B cell (primary cell): ENCODE measurements around the gene PML. TPM values are rescaled to one million over a fixed set of nuclear protein-coding genes. Genes with fewer than 3 reads are reported as not detected.

ENCODE experiments used
- ATAC-seq: fragments of 200-7000 bp; cut with Tn5 transposase; one replicate; pipeline ENCODE4 v1.10.0; 2021; ENCODE audit warnings: low read depth, mild to moderate bottlenecking, moderate number of reproducible peaks, moderate library complexity
- CTCF ChIA-PET: fragments of 350-600 bp; sonication (Branson Sonifier 250); formaldehyde crosslinking; loops from one replicate; lab custom pipeline; 2021; ENCODE audit warnings: antibody characterized with exemption, inconsistent platforms; lab: Charles Lee
- POLR2A ChIA-PET: fragments of 350-600 bp; sonication (Branson Sonifier 250); formaldehyde crosslinking; loops from one replicate; lab custom pipeline; 2021; ENCODE audit warnings: antibody characterized with exemption; lab: Charles Lee
- DNase-seq: peaks from one replicate; pipeline ENCODE4 v3.0.0; 2013
- H2AFZ ChIP-seq: 2 replicates; pipeline ENCODE4 v1.6.1; 2012; ENCODE audit warnings: mild to moderate bottlenecking, low read depth, low read length; ENCODE audit not compliant: insufficient read depth, poor library complexity, severe bottlenecking
- H3K27ac ChIP-seq, 2 donors: 1 replicate in 1 of 2; 2 replicates in 1 of 2; pipeline ENCODE4 v1.5.1; 2012 to 2013; ENCODE audit warnings: low read length in 2 of 2, mild to moderate bottlenecking in 2 of 2, moderate library complexity in 1 of 2
- H3K27me3 ChIP-seq, 4 experiments: fragments of 200-600 bp in 1 of 4; sonication (generic) in 1 of 4; replicated peaks in 1 of 4; 1 replicate in 2 of 4; 2 replicates in 2 of 4; pipeline versions ENCODE4 v1.6.1 to v1.7.0; 2013 to 2016; ENCODE audit warnings: low read length in 3 of 4, mild to moderate bottlenecking in 2 of 4, mixed read lengths in 1 of 4, moderate library complexity in 1 of 4; ENCODE audit not compliant: insufficient read depth in 4 of 4, control insufficient read depth in 3 of 4; ENCODE audit errors: control extremely low read depth in 1 of 4
- H3K36me3 ChIP-seq, 2 experiments: replicated peaks in 1 of 2; 1 replicate in 1 of 2; 2 replicates in 1 of 2; pipeline versions ENCODE4 v1.6.1 to v1.7.1; 2013; ENCODE audit warnings: low read length in 1 of 2; ENCODE audit not compliant: insufficient read depth in 2 of 2, control insufficient read depth in 1 of 2; ENCODE audit errors: control extremely low read depth in 1 of 2, extremely low read depth in 1 of 2
- H3K4me1 ChIP-seq, 2 donors: fragments of 200-600 bp in 1 of 2; sonication (generic) in 1 of 2; 1 replicate in 1 of 2; 2 replicates in 1 of 2; pipeline versions ENCODE4 v1.5.1 to v1.6.1; 2013 to 2017; ENCODE audit warnings: low read length in 2 of 2; ENCODE audit not compliant: control insufficient read depth in 2 of 2, insufficient read depth in 2 of 2
- H3K4me2 ChIP-seq: replicated peaks from 2 replicates; pipeline ENCODE3; 2012; ENCODE audit warnings: mild to moderate bottlenecking, low read depth, low read length; ENCODE audit not compliant: poor library complexity, severe bottlenecking
- H3K4me3 ChIP-seq, 5 experiments: fragments of 200-600 bp in 1 of 5; sonication (generic) in 1 of 5; 1 replicate in 3 of 5; 2 replicates in 2 of 5; pipeline versions ENCODE4 v1.5.1 to v1.7.0; 2011 to 2016; ENCODE audit warnings: low read length in 4 of 5, mild to moderate bottlenecking in 4 of 5, low read depth in 2 of 5, control low read depth in 1 of 5, moderate library complexity in 1 of 5; ENCODE audit not compliant: insufficient read depth in 1 of 5; ENCODE audit errors: control extremely low read depth in 1 of 5, extremely low read depth in 1 of 5
- H3K79me2 ChIP-seq: fragments of 200-600 bp; sonication (generic); one replicate; pipeline ENCODE4 v1.6.0; 2016; ENCODE audit warnings: low read length; ENCODE audit not compliant: control insufficient read depth, insufficient read depth
- H3K9ac ChIP-seq: fragments of 200-600 bp; sonication (generic); 2 replicates; pipeline ENCODE4 v1.6.1; 2017; ENCODE audit warnings: mild to moderate bottlenecking, low read length, moderate library complexity
- H3K9me3 ChIP-seq, 3 donors: one replicate each; pipeline versions ENCODE4 v1.6.1 to v1.7.1; 2013; ENCODE audit warnings: low read length in 2 of 3; ENCODE audit not compliant: control insufficient read depth in 2 of 3, insufficient read depth in 1 of 3; ENCODE audit errors: control extremely low read depth in 1 of 3
- H4K20me1 ChIP-seq: 2 replicates; pipeline ENCODE4 v1.6.0; 2012; ENCODE audit warnings: mild to moderate bottlenecking, low read length; ENCODE audit not compliant: insufficient read depth, control insufficient read depth, poor library complexity, severe bottlenecking
- H3K27ac Mint-ChIP-seq: one replicate; pipeline ENCODE4 v1.8.0; 2021; ENCODE audit warnings: mixed read lengths
- H3K27me3 Mint-ChIP-seq: one replicate; pipeline ENCODE4 v1.8.0; 2021; ENCODE audit warnings: mixed read lengths
- H3K4me1 Mint-ChIP-seq: one replicate; pipeline ENCODE4 v1.8.0; 2021; ENCODE audit warnings: mixed read lengths
- H3K4me3 Mint-ChIP-seq: one replicate; pipeline ENCODE4 v1.8.0; 2021; ENCODE audit warnings: mixed read lengths
- H3K9me3 Mint-ChIP-seq: one replicate; pipeline ENCODE4 v1.8.0; 2022; ENCODE audit warnings: mixed read lengths; ENCODE audit not compliant: insufficient read depth
- CTCF ChIP-seq: fragments of 200-600 bp; IDR thresholded peaks from one replicate; pipeline ENCODE4 v1.8.0; 2022; ENCODE audit warnings: antibody characterized with exemption, mild to moderate bottlenecking
- EZH2 ChIP-seq: IDR thresholded peaks from 2 replicates; pipeline ENCODE4 v1.6.1; 2012; ENCODE audit warnings: borderline replicate concordance, low read depth, mild to moderate bottlenecking, moderate library complexity, low read length; ENCODE audit not compliant: insufficient read depth, poor library complexity, severe bottlenecking
- WGBS: methylation state at CpG from one replicate; pipeline ENCODE4 v1.1.5; 2013; ENCODE audit warnings: missing lambda C conversion rate; ENCODE audit not compliant: insufficient coverage; 5-methylcytosine and 5-hydroxymethylcytosine counted together
- intact Hi-C: fragments of 100-400 bp; cut with micrococcal nuclease; formaldehyde crosslinking; loops from one replicate; pipeline ENCODE4 v1.10.0; 2022
- polyA plus RNA-seq: library from polyadenylated mRNA; depleted of rRNA; stranded (reverse); fragments of >200 nt; gene quantifications from 2 replicates; pipeline ENCODE4 v1.2.3, GENCODE V29; 2012
- total RNA-seq, 2 donors: library from RNA; stranded (reverse); fragments of 120-200 nt in 1 of 2; gene quantifications; 1 replicate in 1 of 2; 2 replicates in 1 of 2; pipeline versions ENCODE4 v1.2.3 to v1.2.4, GENCODE V29; 2013 to 2022

PML gene
- total and polyA plus RNA-seq, 2 donors (not counting 1 experiment from before 2014, with no cell fraction given), result 59.2 to 66.3 TPM

DNA sequence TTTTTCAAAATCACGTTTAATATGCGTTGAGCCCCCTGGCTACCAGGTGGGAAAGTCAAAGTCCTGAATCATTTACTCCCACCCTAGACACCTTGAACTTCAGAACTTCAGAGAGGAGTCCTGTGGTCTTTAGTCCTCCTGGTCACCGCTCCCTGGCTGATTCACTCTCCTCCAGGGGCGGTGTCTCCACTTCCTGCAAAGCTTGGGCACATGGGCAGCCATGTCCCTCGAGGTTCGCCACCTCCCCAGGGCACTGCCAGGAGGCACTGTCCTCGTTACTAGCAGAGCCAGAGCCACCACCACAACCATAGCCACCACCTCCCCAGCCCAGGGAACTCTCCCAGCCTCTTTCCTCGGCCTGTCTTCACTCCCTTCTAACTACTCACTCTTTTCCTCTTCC lies 37.2 kb upstream of the PML start:
- WGBS, result 50% methylated on average over 6 of the region's 8 CpGs
- DNase-seq (no peak), ATAC-seq (no peak)
- Histone ChIP-seq H3K9ac (no peak overlapping the region), H3K79me2 (no peaks in the 10 kb centered on the region), H3K9me3 (no peaks in the 10 kb centered on the region), H3K4me1 (peaks cover 12% of the 10 kb centered on the region in 2 donors), H4K20me1 (no peaks in the 10 kb centered on the region), H3K27me3 (peaks cover 0 to 10% (median 0%) of the 10 kb centered on the region in 4 experiments), H3K36me3 (no peaks in the 10 kb centered on the region), H2AFZ (no peak overlapping the region), H3K4me3 (no peak overlapping the region), H3K27ac (no peak overlapping the region), H3K4me2 (no peak overlapping the region)
- Mint-ChIP-seq H3K4me1 (peaks cover 10% of the 10 kb centered on the region), H3K4me3 (no peak overlapping the region), H3K27me3 (peaks cover 9% of the 10 kb centered on the region), H3K27ac (no peak overlapping the region), H3K9me3 (no peaks in the 10 kb centered on the region)
- POLR2A ChIA-PET, result no interaction called here
- CTCF ChIA-PET, result interaction anchor here (1.0 kb wide), 1 partner anchor 8 kb away, joined by 4 read pairs; no protein-coding TSS in a partner anchor
- intact Hi-C loops, result no loop called here
- TF ChIP-seq EZH2 (no peak), CTCF (no peak)

DNA sequence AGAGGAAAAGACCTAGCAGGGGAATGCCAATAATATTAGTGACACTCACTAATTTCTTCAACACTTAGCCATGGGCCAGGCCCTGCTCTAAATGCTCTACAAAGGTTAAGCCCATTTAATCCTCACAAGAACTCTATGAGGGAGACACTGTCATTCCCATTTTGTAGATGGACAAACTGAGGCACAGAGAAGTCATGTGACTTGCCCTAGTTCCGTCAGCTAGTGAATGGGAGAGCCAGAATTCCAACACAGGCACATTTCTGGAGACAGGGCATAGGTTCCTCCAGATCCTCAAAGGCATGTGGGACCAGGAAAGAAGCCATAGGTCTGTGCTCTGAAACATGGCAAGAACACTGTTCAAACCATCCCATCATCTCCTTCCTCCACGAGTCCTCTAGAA lies 36.7 kb upstream of the PML start:
- H3K27me3 ChIP-seq, result peaks cover 0 to 7% (median 0%) of the 10 kb centered on the region in 4 experiments
- no peak overlapping the region for H3K4me3 Mint-ChIP-seq
- no peaks in the 10 kb centered on the region for H3K79me2 ChIP-seq
- DNase-seq (no peak), ATAC-seq (no peak)
- intact Hi-C loops, result no loop called here
- ChIA-PET POLR2A (interaction anchor here (0.5 kb wide), 1 partner anchor 28 kb away, joined by 8 read pairs; no protein-coding TSS in a partner anchor), CTCF (no interaction called here)
- H3K9ac ChIP-seq, result no peak overlapping the region
- peaks cover 12% of the 10 kb centered on the region in 2 donors for H3K4me1 ChIP-seq
- no peaks in the 10 kb centered on the region for H3K9me3 ChIP-seq
- WGBS, result 100% methylated on average over 1 of the region's 2 CpGs
- no peak overlapping the region for H2AFZ ChIP-seq
- H3K9me3 Mint-ChIP-seq, result no peaks in the 10 kb centered on the region
- TF ChIP-seq EZH2, result no peak
- TF ChIP-seq CTCF, result no peak
- no peak overlapping the region for H3K27ac ChIP-seq
- no peaks in the 10 kb centered on the region for H3K36me3 ChIP-seq
- no peak overlapping the region for H3K27ac Mint-ChIP-seq
- peaks cover 10% of the 10 kb centered on the region for H3K4me1 Mint-ChIP-seq
- no peak overlapping the region for H3K4me2 ChIP-seq
- H4K20me1 ChIP-seq, result no peaks in the 10 kb centered on the region
- H3K27me3 Mint-ChIP-seq, result peaks cover 9% of the 10 kb centered on the region
- H3K4me3 ChIP-seq, result no peak overlapping the region
